Large intestine (tissue), 3 donors: ENCODE results near the gene EDEM2. TPM values are rescaled to one million over a fixed set of nuclear protein-coding genes. Genes with fewer than 3 reads are reported as not detected.
"Not testable (repeated sequence)": the region's sequence is repeated elsewhere in the genome, so short reads cannot be mapped to it uniquely, and the experiment has no call there.

Source experiments
- DNase-seq, 2 donors: peaks; one replicate each; pipeline versions ENCODE4 v3.0.0 to v3.0.0-alpha.2; 2013
- H3K27ac ChIP-seq: one replicate; pipeline ENCODE4 v1.5.1; 2013; ENCODE audit warnings: low read length
- H3K27me3 ChIP-seq: 2 replicates; pipeline ENCODE4 v1.6.1; 2013; ENCODE audit warnings: low read length; ENCODE audit not compliant: control insufficient read depth, insufficient read depth
- H3K36me3 ChIP-seq: 2 replicates; pipeline ENCODE4 v1.6.1; 2013; ENCODE audit warnings: low read length; ENCODE audit not compliant: control insufficient read depth, insufficient read depth
- H3K4me1 ChIP-seq: one replicate; pipeline ENCODE4 v1.6.1; 2013; ENCODE audit warnings: low read length; ENCODE audit not compliant: control insufficient read depth, insufficient read depth
- H3K4me3 ChIP-seq: one replicate; pipeline ENCODE4 v1.5.1; 2013; ENCODE audit warnings: low read length
- H3K9me3 ChIP-seq: one replicate; pipeline ENCODE4 v1.6.1; 2013; ENCODE audit warnings: mild to moderate bottlenecking, low read depth, low read length, moderate library complexity; ENCODE audit not compliant: control insufficient read depth
- WGBS: methylation state at CpG from one replicate; pipeline ENCODE4 v1.1.5; 2013; ENCODE audit warnings: low lambda C conversion rate; ENCODE audit not compliant: insufficient coverage; 5-methylcytosine and 5-hydroxymethylcytosine counted together
- polyA plus RNA-seq: library from polyadenylated mRNA; unstranded; fragments of 120-200 nt; gene quantifications from one replicate; pipeline ENCODE4 v1.2.1, GENCODE V29; 2013

The EDEM2 gene
- polyA plus RNA-seq, 1 donor, result 18.6 TPM

DNA sequence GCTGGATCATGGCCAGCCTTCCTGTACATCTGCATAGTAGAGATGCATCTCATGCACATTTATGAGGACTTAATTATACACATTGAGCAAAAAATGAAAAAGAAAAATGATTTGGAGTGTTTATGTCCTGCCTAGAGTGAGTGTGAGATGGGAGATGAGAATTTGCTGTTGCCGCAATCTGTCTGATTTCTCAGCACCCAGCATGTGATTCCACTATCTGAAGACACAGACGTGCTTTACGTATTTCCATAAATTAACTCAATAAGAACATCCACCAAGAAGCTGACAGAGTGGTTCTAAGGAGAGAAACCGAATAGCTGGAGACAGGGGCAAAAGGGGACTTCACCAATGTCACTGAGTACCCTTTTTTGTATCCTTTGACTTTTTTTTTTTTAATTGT, 15.2 kb downstream of the EDEM2 start:
- Histone ChIP-seq H3K4me1 (no peaks in the 10 kb centered on the region), H3K4me3 (no peak overlapping the region), H3K27ac (no peak overlapping the region), H3K27me3 (no peaks in the 10 kb centered on the region), H3K36me3 (peaks cover 55% of the 10 kb centered on the region), H3K9me3 (no peaks in the 10 kb centered on the region)
- DNase-seq, result no peak
- 82% methylated on average over 2 of the region's 4 CpGs for WGBS

GRCh38 chr20:35129647-35130069, 17.5 kb downstream of the EDEM2 start:
- peaks cover 51% of the 10 kb centered on the region for H3K36me3 ChIP-seq
- no peaks in the 10 kb centered on the region for H3K9me3 ChIP-seq
- H3K4me3 ChIP-seq, result no peak overlapping the region
- no peaks in the 10 kb centered on the region for H3K27me3 ChIP-seq
- no peak overlapping the region for H3K27ac ChIP-seq
- peak in 1 of 2 donors; percentile 23 for DNase-seq
- H3K4me1 ChIP-seq, result no peaks in the 10 kb centered on the region
- 65% methylated on average over 2 of the region's 2 CpGs for WGBS

DNA sequence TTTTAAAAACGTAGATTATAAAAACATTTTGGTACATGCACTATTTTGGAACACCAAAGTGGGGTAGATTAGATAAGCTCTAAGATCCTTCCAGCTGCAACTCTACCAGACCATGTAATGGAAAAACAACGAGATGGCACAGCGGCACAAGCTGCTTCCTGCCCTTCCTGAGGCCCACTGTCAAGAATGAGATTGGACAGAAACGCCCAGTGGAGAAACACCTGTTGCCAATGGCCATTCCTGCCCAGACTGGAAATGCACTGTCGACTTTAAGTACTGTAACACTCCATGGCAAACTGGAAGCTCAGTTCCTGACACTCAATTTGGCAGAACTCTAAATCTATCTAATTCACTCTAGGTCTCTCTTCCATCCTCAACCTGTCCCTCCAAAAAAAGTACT, 21.4 kb downstream of the EDEM2 start:
- H3K27ac ChIP-seq, result no peak overlapping the region
- no peak overlapping the region for H3K4me3 ChIP-seq
- no peaks in the 10 kb centered on the region for H3K4me1 ChIP-seq
- H3K9me3 ChIP-seq, result no peaks in the 10 kb centered on the region
- DNase-seq, result no peak
- 100% methylated on average over 1 of the region's 5 CpGs for WGBS
- H3K36me3 ChIP-seq, result peaks cover 52% of the 10 kb centered on the region
- no peaks in the 10 kb centered on the region for H3K27me3 ChIP-seq

DNA sequence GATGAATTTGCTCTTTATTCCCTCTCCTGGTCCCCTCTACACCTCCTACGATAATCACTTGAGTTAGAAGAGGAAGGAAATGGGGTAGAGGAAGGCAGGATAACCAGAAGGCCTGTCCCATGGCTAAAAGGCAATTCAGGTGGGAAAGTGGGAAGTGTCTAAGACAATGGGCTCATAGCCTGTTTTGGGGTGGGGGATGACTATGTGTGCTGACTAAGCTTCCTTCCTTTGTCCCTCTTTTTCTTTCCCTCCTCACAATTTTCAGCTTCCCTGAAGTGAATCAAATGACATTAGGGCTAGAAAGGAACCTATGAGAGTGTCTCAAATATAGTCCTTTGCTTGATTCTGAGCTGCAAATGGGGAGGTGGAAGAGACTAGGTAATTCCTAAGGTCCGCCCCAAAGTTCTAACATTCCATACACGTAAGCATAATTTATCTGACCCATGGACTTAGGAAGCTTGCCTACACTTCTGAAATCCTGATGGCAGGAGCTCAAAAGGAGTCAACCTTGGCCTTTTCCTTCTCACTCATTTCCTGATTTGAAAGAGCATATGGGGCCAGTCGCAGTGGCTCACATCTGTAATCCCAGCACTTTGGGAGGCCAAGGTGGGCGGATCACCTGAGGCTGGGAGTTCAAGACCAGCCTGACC, 24.3 kb downstream of the EDEM2 start:
- Histone ChIP-seq H3K27me3 (no peaks in the 10 kb centered on the region), H3K4me1 (no peaks in the 10 kb centered on the region), H3K4me3 (no peak overlapping the region), H3K36me3 (peaks cover 59% of the 10 kb centered on the region), H3K27ac (no peak overlapping the region), H3K9me3 (no peaks in the 10 kb centered on the region)
- DNase-seq, result no peak
- WGBS, result no CpG with 5 or more reads among the region's 5 CpGs

GRCh38 chr20:35121186-35121585, 25.9 kb downstream of the EDEM2 start:
- DNase-seq, result no peak
- Histone ChIP-seq H3K36me3 (peaks cover 67% of the 10 kb centered on the region), H3K27me3 (no peaks in the 10 kb centered on the region), H3K4me3 (no peak overlapping the region), H3K4me1 (no peaks in the 10 kb centered on the region), H3K9me3 (no peaks in the 10 kb centered on the region), H3K27ac (no peak overlapping the region)
- no CpG with 5 or more reads among the region's 7 CpGs for WGBS

DNA sequence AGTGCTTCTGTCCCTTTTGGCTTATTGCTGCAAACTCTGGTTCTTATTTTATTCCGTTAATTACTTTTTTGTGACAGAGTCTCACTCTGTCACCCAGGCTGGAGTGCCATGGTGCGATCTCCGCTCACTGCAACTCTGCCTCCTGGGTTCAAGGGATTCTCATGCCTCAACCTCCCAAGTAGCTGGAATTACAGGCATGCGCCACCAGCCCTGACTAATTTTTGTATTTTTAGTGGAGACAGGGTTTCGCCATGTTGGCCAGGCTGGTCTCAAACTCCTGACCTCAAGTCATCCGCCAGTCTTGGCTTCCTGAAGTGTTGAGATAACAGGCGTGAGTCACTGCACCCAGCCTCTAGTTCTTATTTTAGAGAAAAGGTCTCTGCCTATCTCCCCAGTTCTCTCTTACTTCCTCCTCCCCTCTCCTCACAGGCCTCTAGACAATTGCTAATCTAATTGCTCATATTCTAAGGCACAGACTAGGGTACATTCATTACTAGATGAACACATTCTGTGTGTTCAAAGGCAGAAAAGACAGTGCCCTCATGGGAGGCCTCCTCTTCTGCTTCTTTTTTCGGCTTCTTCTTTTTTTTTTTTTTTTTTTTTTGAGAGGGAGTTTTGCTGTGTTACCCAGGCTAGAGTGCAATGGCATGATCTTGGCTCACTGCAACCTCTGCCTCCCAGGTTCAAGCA, 27.0 kb downstream of the EDEM2 start:
- H3K27me3 ChIP-seq, result no peaks in the 10 kb centered on the region
- H3K4me1 ChIP-seq, result no peaks in the 10 kb centered on the region
- 100% methylated on average over 1 of the region's 8 CpGs for WGBS
- peaks cover 68% of the 10 kb centered on the region for H3K36me3 ChIP-seq
- DNase-seq, result no peak
- H3K4me3 ChIP-seq, result no peak overlapping the region
- H3K9me3 ChIP-seq, result no peaks in the 10 kb centered on the region
- no peak overlapping the region for H3K27ac ChIP-seq

GRCh38 chr20:35117629-35118028, 29.5 kb downstream of the EDEM2 start:
- WGBS, result 100% methylated on average over 1 of the region's 1 CpG
- Histone ChIP-seq H3K36me3 (peaks cover 49% of the 10 kb centered on the region), H3K27ac (no peak overlapping the region), H3K4me1 (no peaks in the 10 kb centered on the region), H3K9me3 (no peaks in the 10 kb centered on the region), H3K27me3 (no peaks in the 10 kb centered on the region), H3K4me3 (no peak overlapping the region)
- DNase-seq, result no peak

- DNase-seq, result no peak
- Histone ChIP-seq H3K27me3 (no peaks in the 10 kb centered on the region), H3K9me3 (no peaks in the 10 kb centered on the region), H3K36me3 (peaks cover 48% of the 10 kb centered on the region), H3K4me3 (no peak overlapping the region), H3K27ac (no peak overlapping the region), H3K4me1 (no peaks in the 10 kb centered on the region)
Measured at GRCh38 chr20:35117196-35117595, 29.9 kb downstream of the EDEM2 start.

GRCh38 chr20:35116258-35116657, 30.9 kb downstream of the EDEM2 start:
- no peak for DNase-seq
- Histone ChIP-seq H3K9me3 (no peaks in the 10 kb centered on the region), H3K4me3 (no peak overlapping the region), H3K36me3 (peaks cover 40% of the 10 kb centered on the region), H3K27ac (no peak overlapping the region), H3K4me1 (no peaks in the 10 kb centered on the region), H3K27me3 (no peaks in the 10 kb centered on the region)
- WGBS, result 100% methylated on average over 1 of the region's 4 CpGs

- no peak overlapping the region for H3K27ac ChIP-seq
- no CpG with 5 or more reads among the region's 11 CpGs for WGBS
- no peak for DNase-seq
Measured at GRCh38 chr20:35115606-35116005, 31.5 kb downstream of the EDEM2 start.

DNA sequence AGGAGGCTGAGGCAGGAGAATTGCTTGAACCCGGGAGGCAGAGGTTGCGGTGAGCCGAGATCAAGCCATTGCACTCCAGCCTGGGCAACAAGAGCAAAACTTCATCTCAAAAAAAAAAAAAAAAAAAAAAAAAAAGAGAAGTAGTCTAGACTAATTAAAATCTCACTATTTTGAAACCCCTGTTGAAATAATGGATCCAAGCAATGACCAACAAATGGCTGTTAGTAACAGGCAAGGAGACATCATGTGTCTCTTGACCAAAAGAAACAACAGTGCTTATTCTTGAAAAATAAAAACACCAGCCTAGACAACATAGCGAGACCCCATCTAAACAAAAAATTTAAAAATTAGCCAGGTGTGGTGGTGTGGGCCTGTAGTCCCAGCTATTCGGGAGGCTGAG, 34.9 kb downstream of the EDEM2 start:
- WGBS, result no CpG with 5 or more reads among the region's 5 CpGs
- H3K36me3 ChIP-seq, result peaks cover 15% of the 10 kb centered on the region
- H3K4me1 ChIP-seq, H3K27me3 ChIP-seq, H3K4me3 ChIP-seq, H3K9me3 ChIP-seq, H3K27ac ChIP-seq, DNase-seq: not testable (repeated sequence)

More at GRCh38 chr20:35115606-35116005, 31.5 kb downstream of the EDEM2 start:
- Histone ChIP-seq H3K4me3 (no peak overlapping the region), H3K4me1 (no peaks in the 10 kb centered on the region), H3K36me3 (peaks cover 35% of the 10 kb centered on the region), H3K27me3 (no peaks in the 10 kb centered on the region), H3K9me3 (no peaks in the 10 kb centered on the region)
